ENCODE measurements around the gene NUFIP2.

NUFIP2 gene

GRCh38 chr17:29251184-29251583 is 42.8 kb downstream of the NUFIP2 start:
- H3K4me1 ChIP-seq (ENCODE audit: control insufficient read depth in 1 of 2, insufficient read depth in 2 of 2, low read length in 2 of 2), result no peaks in the 10 kb centered on the region
- no peak overlapping the region for H3K9ac ChIP-seq (ENCODE audit: low read depth in 1 of 2, low read length in 2 of 2)
- no peaks in the 10 kb centered on the region for H3K9me3 ChIP-seq (ENCODE audit: control insufficient read depth in 1 of 2, low read length in 2 of 2)
- no peak overlapping the region for H3K27ac ChIP-seq (ENCODE audit: low read depth, low read length)
- no peaks in the 10 kb centered on the region for H3K36me3 ChIP-seq (ENCODE audit: control insufficient read depth in 1 of 2, insufficient read depth in 2 of 2, low read length in 2 of 2)
- H3K4me3 ChIP-seq (ENCODE audit: low read depth in 1 of 2, low read length in 2 of 2), result no peak overlapping the region
- H3K27me3 ChIP-seq (ENCODE audit: control insufficient read depth in 1 of 2, insufficient read depth in 2 of 2, low read length in 2 of 2), result no peaks in the 10 kb centered on the region

GRCh38 chr17:29250666-29251065 is 43.3 kb downstream of the NUFIP2 start:
- H3K27me3 ChIP-seq (ENCODE audit: control insufficient read depth in 1 of 2, insufficient read depth in 2 of 2, low read length in 2 of 2), result no peaks in the 10 kb centered on the region

GRCh38 chr17:29248845-29249244 is 45.1 kb downstream of the NUFIP2 start:
- Histone ChIP-seq H3K9ac (ENCODE audit: low read depth in 1 of 2, low read length in 2 of 2) (no peak overlapping the region), H3K4me1 (ENCODE audit: control insufficient read depth in 1 of 2, insufficient read depth in 2 of 2, low read length in 2 of 2) (no peaks in the 10 kb centered on the region), H3K9me3 (ENCODE audit: control insufficient read depth in 1 of 2, low read length in 2 of 2) (no peaks in the 10 kb centered on the region), H3K4me3 (ENCODE audit: low read depth in 1 of 2, low read length in 2 of 2) (no peak overlapping the region), H3K27ac (ENCODE audit: low read depth, low read length) (no peak overlapping the region), H3K36me3 (ENCODE audit: control insufficient read depth in 1 of 2, insufficient read depth in 2 of 2, low read length in 2 of 2) (no peaks in the 10 kb centered on the region), H3K27me3 (ENCODE audit: control insufficient read depth in 1 of 2, insufficient read depth in 2 of 2, low read length in 2 of 2) (no peaks in the 10 kb centered on the region)

More at GRCh38 chr17:29250666-29251065, 43.3 kb downstream of the NUFIP2 start:
- no peaks in the 10 kb centered on the region for H3K4me1 ChIP-seq (ENCODE audit: control insufficient read depth in 1 of 2, insufficient read depth in 2 of 2, low read length in 2 of 2)
- no peaks in the 10 kb centered on the region for H3K36me3 ChIP-seq (ENCODE audit: control insufficient read depth in 1 of 2, insufficient read depth in 2 of 2, low read length in 2 of 2)
- no peak overlapping the region for H3K9ac ChIP-seq (ENCODE audit: low read depth in 1 of 2, low read length in 2 of 2)
- H3K27ac ChIP-seq (ENCODE audit: low read depth, low read length), result no peak overlapping the region
- no peak overlapping the region for H3K4me3 ChIP-seq (ENCODE audit: low read depth in 1 of 2, low read length in 2 of 2)
- H3K9me3 ChIP-seq (ENCODE audit: control insufficient read depth in 1 of 2, low read length in 2 of 2), result no peaks in the 10 kb centered on the region

- H3K9ac ChIP-seq (ENCODE audit: low read depth in 1 of 2, low read length in 2 of 2), result no peak overlapping the region
- no peak overlapping the region for H3K27ac ChIP-seq (ENCODE audit: low read depth, low read length)
- no peaks in the 10 kb centered on the region for H3K9me3 ChIP-seq (ENCODE audit: control insufficient read depth in 1 of 2, low read length in 2 of 2)
- H3K27me3 ChIP-seq (ENCODE audit: control insufficient read depth in 1 of 2, insufficient read depth in 2 of 2, low read length in 2 of 2), result no peaks in the 10 kb centered on the region
- no peak overlapping the region for H3K4me3 ChIP-seq (ENCODE audit: low read depth in 1 of 2, low read length in 2 of 2)
- no peaks in the 10 kb centered on the region for H3K36me3 ChIP-seq (ENCODE audit: control insufficient read depth in 1 of 2, insufficient read depth in 2 of 2, low read length in 2 of 2)
- no peaks in the 10 kb centered on the region for H3K4me1 ChIP-seq (ENCODE audit: control insufficient read depth in 1 of 2, insufficient read depth in 2 of 2, low read length in 2 of 2)
These were observed 46.7 kb downstream of the NUFIP2 start for GRCh38 chr17:29247219-29247618.

GRCh38 chr17:29246628-29247027 is 47.3 kb downstream of the NUFIP2 start, which contains the start of gene CRYBA1:
CRYBA1 (plus strand) TSS chr17:29246859; CDS start chr17:29246864, 5 bp downstream.
- Histone ChIP-seq H3K9ac (ENCODE audit: low read depth in 1 of 2, low read length in 2 of 2) (no peak within 1 kb of the TSS), H3K36me3 (ENCODE audit: control insufficient read depth in 1 of 2, insufficient read depth in 2 of 2, low read length in 2 of 2) (no peaks in the 10 kb centered on the region), H3K9me3 (ENCODE audit: control insufficient read depth in 1 of 2, low read length in 2 of 2) (no peaks in the 10 kb centered on the region), H3K27ac (ENCODE audit: low read depth, low read length) (no peak within 1 kb of the TSS), H3K27me3 (ENCODE audit: control insufficient read depth in 1 of 2, insufficient read depth in 2 of 2, low read length in 2 of 2) (no peaks in the 10 kb centered on the region), H3K4me1 (ENCODE audit: control insufficient read depth in 1 of 2, insufficient read depth in 2 of 2, low read length in 2 of 2) (no peaks in the 10 kb centered on the region), H3K4me3 (ENCODE audit: low read depth in 1 of 2, low read length in 2 of 2) (no peak within 1 kb of the TSS)

GRCh38 chr17:29245401-29245800 is 48.5 kb downstream of the NUFIP2 start:
- no peak overlapping the region for H3K4me3 ChIP-seq (ENCODE audit: low read depth in 1 of 2, low read length in 2 of 2)
- H3K9ac ChIP-seq (ENCODE audit: low read depth in 1 of 2, low read length in 2 of 2), result no peak overlapping the region
- H3K27ac ChIP-seq (ENCODE audit: low read depth, low read length), result no peak overlapping the region
- H3K4me1 ChIP-seq (ENCODE audit: control insufficient read depth in 1 of 2, insufficient read depth in 2 of 2, low read length in 2 of 2), result no peaks in the 10 kb centered on the region
- H3K9me3 ChIP-seq (ENCODE audit: control insufficient read depth in 1 of 2, low read length in 2 of 2), result no peaks in the 10 kb centered on the region
- H3K27me3 ChIP-seq (ENCODE audit: control insufficient read depth in 1 of 2, insufficient read depth in 2 of 2, low read length in 2 of 2), result no peaks in the 10 kb centered on the region
- H3K36me3 ChIP-seq (ENCODE audit: control insufficient read depth in 1 of 2, insufficient read depth in 2 of 2, low read length in 2 of 2), result no peaks in the 10 kb centered on the region

- Histone ChIP-seq H3K27me3 (ENCODE audit: control insufficient read depth in 1 of 2, insufficient read depth in 2 of 2, low read length in 2 of 2) (no peaks in the 10 kb centered on the region), H3K4me3 (ENCODE audit: low read depth in 1 of 2, low read length in 2 of 2) (no peak overlapping the region), H3K4me1 (ENCODE audit: control insufficient read depth in 1 of 2, insufficient read depth in 2 of 2, low read length in 2 of 2) (no peaks in the 10 kb centered on the region), H3K36me3 (ENCODE audit: control insufficient read depth in 1 of 2, insufficient read depth in 2 of 2, low read length in 2 of 2) (no peaks in the 10 kb centered on the region), H3K9me3 (ENCODE audit: control insufficient read depth in 1 of 2, low read length in 2 of 2) (no peaks in the 10 kb centered on the region), H3K9ac (ENCODE audit: low read depth in 1 of 2, low read length in 2 of 2) (no peak overlapping the region), H3K27ac (ENCODE audit: low read depth, low read length) (no peak overlapping the region)
These were observed 50.2 kb downstream of the NUFIP2 start for GRCh38 chr17:29243792-29244191.

GRCh38 chr17:29242790-29243189 is 51.2 kb downstream of the NUFIP2 start:
- Histone ChIP-seq H3K4me1 (ENCODE audit: control insufficient read depth in 1 of 2, insufficient read depth in 2 of 2, low read length in 2 of 2) (no peaks in the 10 kb centered on the region), H3K36me3 (ENCODE audit: control insufficient read depth in 1 of 2, insufficient read depth in 2 of 2, low read length in 2 of 2) (no peaks in the 10 kb centered on the region), H3K27me3 (ENCODE audit: control insufficient read depth in 1 of 2, insufficient read depth in 2 of 2, low read length in 2 of 2) (no peaks in the 10 kb centered on the region), H3K4me3 (ENCODE audit: low read depth in 1 of 2, low read length in 2 of 2) (no peak overlapping the region), H3K27ac (ENCODE audit: low read depth, low read length) (no peak overlapping the region), H3K9ac (ENCODE audit: low read depth in 1 of 2, low read length in 2 of 2) (no peak overlapping the region), H3K9me3 (ENCODE audit: control insufficient read depth in 1 of 2, low read length in 2 of 2) (no peaks in the 10 kb centered on the region)

- no peak overlapping the region for H3K27ac ChIP-seq (ENCODE audit: low read depth, low read length)
- no peaks in the 10 kb centered on the region for H3K4me1 ChIP-seq (ENCODE audit: control insufficient read depth in 1 of 2, insufficient read depth in 2 of 2, low read length in 2 of 2)
- no peaks in the 10 kb centered on the region for H3K9me3 ChIP-seq (ENCODE audit: control insufficient read depth in 1 of 2, low read length in 2 of 2)
- H3K4me3 ChIP-seq (ENCODE audit: low read depth in 1 of 2, low read length in 2 of 2), result no peak overlapping the region
- no peaks in the 10 kb centered on the region for H3K27me3 ChIP-seq (ENCODE audit: control insufficient read depth in 1 of 2, insufficient read depth in 2 of 2, low read length in 2 of 2)
- H3K36me3 ChIP-seq (ENCODE audit: control insufficient read depth in 1 of 2, insufficient read depth in 2 of 2, low read length in 2 of 2), result no peaks in the 10 kb centered on the region
- H3K9ac ChIP-seq (ENCODE audit: low read depth in 1 of 2, low read length in 2 of 2), result no peak overlapping the region
These were observed 51.9 kb downstream of the NUFIP2 start for GRCh38 chr17:29242051-29242450.

GRCh38 chr17:29240968-29241963 is 52.7 kb downstream of the NUFIP2 start:
- no peaks in the 10 kb centered on the region for H3K36me3 ChIP-seq (ENCODE audit: control insufficient read depth in 1 of 2, insufficient read depth in 2 of 2, low read length in 2 of 2)

More at GRCh38 chr17:29240968-29241963, 52.7 kb downstream of the NUFIP2 start:
- Histone ChIP-seq H3K27me3 (ENCODE audit: control insufficient read depth in 1 of 2, insufficient read depth in 2 of 2, low read length in 2 of 2) (no peaks in the 10 kb centered on the region), H3K4me1 (ENCODE audit: control insufficient read depth in 1 of 2, insufficient read depth in 2 of 2, low read length in 2 of 2) (no peaks in the 10 kb centered on the region), H3K9me3 (ENCODE audit: control insufficient read depth in 1 of 2, low read length in 2 of 2) (no peaks in the 10 kb centered on the region), H3K27ac (ENCODE audit: low read depth, low read length) (no peak overlapping the region), H3K4me3 (ENCODE audit: low read depth in 1 of 2, low read length in 2 of 2) (no peak overlapping the region), H3K9ac (ENCODE audit: low read depth in 1 of 2, low read length in 2 of 2) (no peak overlapping the region)

Measured in duodenal mucosa (tissue), 2 donors.